HepG2 (cell line): ENCODE results near the gene SLC13A3. TPM values are rescaled to one million over a fixed set of nuclear protein-coding genes. Genes with fewer than 3 reads are reported as not detected.

ENCODE experiments used
- ARNT ChIP-seq: fragments of 450-650 bp; IDR thresholded peaks from 2 replicates; pipeline ENCODE4 v1.6.1; 2017
- GLI4 ChIP-seq: sonication (generic); formaldehyde crosslinking; IDR thresholded peaks from 2 replicates; pipeline ENCODE4 v1.5.1; 2020; ENCODE audit warnings: missing genetic modification reagents, mild to moderate bottlenecking, moderate library complexity, borderline replicate concordance
- KMT2B ChIP-seq: IDR thresholded peaks from 2 replicates; pipeline ENCODE4 v1.6.1; 2016; ENCODE audit warnings: missing genetic modification reagents, missing compliant biosample characterization
- NR1H2 ChIP-seq: sonication (generic); formaldehyde crosslinking; IDR thresholded peaks from 2 replicates; pipeline ENCODE4 v1.8.1; 2022; ENCODE audit warnings: low read depth, missing genetic modification reagents, borderline replicate concordance
- PAX8 ChIP-seq: sonication (generic); formaldehyde crosslinking; IDR thresholded peaks from 2 replicates; pipeline ENCODE4 v1.8.0; 2022; ENCODE audit warnings: mild to moderate bottlenecking, missing genetic modification reagents, borderline replicate concordance
- POGZ ChIP-seq: sonication (generic); formaldehyde crosslinking; IDR thresholded peaks from 2 replicates; pipeline ENCODE4 v1.4.0; 2020; ENCODE audit warnings: mild to moderate bottlenecking, missing genetic modification reagents
- POLR2G ChIP-seq: fragments of 200-400 bp; formaldehyde crosslinking; IDR thresholded peaks from 2 replicates; pipeline ENCODE4 v1.6.1; 2018; ENCODE audit warnings: mild to moderate bottlenecking, low read depth, low read length, moderate library complexity
- RFX5 ChIP-seq: IDR thresholded peaks from 2 replicates; pipeline ENCODE4 v1.6.1; 2011; ENCODE audit warnings: low read depth, low read length, improper control_type of control experiment
- TCF7 ChIP-seq: sonication (generic); IDR thresholded peaks from 2 replicates; pipeline ENCODE4 v1.6.1; 2016; ENCODE audit warnings: antibody characterized with exemption, low read depth
- ZBTB1 ChIP-seq: sonication (generic); formaldehyde crosslinking; IDR thresholded peaks from 2 replicates; pipeline ENCODE4 v1.4.0; 2020; ENCODE audit warnings: missing genetic modification reagents, borderline replicate concordance
- ZNF12 ChIP-seq: sonication (generic); formaldehyde crosslinking; IDR thresholded peaks from 2 replicates; pipeline ENCODE4 v1.5.0; 2020; ENCODE audit warnings: missing genetic modification reagents
- ZNF138 ChIP-seq: sonication (generic); formaldehyde crosslinking; IDR thresholded peaks from 2 replicates; pipeline ENCODE4 v1.5.0; 2020; ENCODE audit warnings: mild to moderate bottlenecking, low read depth, missing genetic modification reagents
- ZNF274 ChIP-seq: sonication (generic); formaldehyde crosslinking; IDR thresholded peaks from 2 replicates; pipeline ENCODE4 v1.5.1; 2020; ENCODE audit warnings: mild to moderate bottlenecking, missing genetic modification reagents
- ZNF317 ChIP-seq: sonication (generic); formaldehyde crosslinking; IDR thresholded peaks from 2 replicates; pipeline ENCODE4 v1.5.0; 2020; ENCODE audit warnings: mild to moderate bottlenecking, missing genetic modification reagents
- ZNF556 ChIP-seq: sonication (generic); formaldehyde crosslinking; IDR thresholded peaks from 2 replicates; pipeline ENCODE4 v1.4.0; 2020; ENCODE audit warnings: mild to moderate bottlenecking, missing genetic modification reagents, borderline replicate concordance
- ZNF749 ChIP-seq: sonication (generic); formaldehyde crosslinking; IDR thresholded peaks from 2 replicates; pipeline ENCODE4 v1.8.0; 2022; ENCODE audit warnings: mild to moderate bottlenecking, missing genetic modification reagents, moderate library complexity, borderline replicate concordance
- ZNF761 ChIP-seq: sonication (generic); formaldehyde crosslinking; conservative IDR thresholded peaks from 2 replicates; pipeline ENCODE4 v1.4.0; 2020; ENCODE audit warnings: mild to moderate bottlenecking, missing genetic modification reagents
- ZNF775 ChIP-seq: sonication (generic); formaldehyde crosslinking; IDR thresholded peaks from 2 replicates; pipeline ENCODE4 v1.4.0; 2020; ENCODE audit warnings: missing genetic modification reagents, mild to moderate bottlenecking, moderate library complexity, borderline replicate concordance
- polyA plus RNA-seq, 8 experiments: library from polyadenylated mRNA; depleted of rRNA in 3 of 8; stranded (reverse) in 7 of 8; unstranded in 1 of 8; fragments of >200 nt; fragmentation: Illumina TruSeq in 4 of 8; extraction: Trizol in 4 of 8; gene quantifications; 2 replicates each; pipeline versions ENCODE4 v1.2.1 to v1.2.3, GENCODE V29; 2011 to 2016; ENCODE audit warnings: low read depth in 4 of 8, missing spikeins in 1 of 8, mixed read lengths in 1 of 8; ENCODE audit not compliant: insufficient read depth in 1 of 8
- total RNA-seq, 5 experiments: library from RNA; depleted of rRNA; stranded (reverse); fragments of >200 nt; fragmentation: Illumina TruSeq; extraction: Trizol; gene quantifications; 2 replicates each; pipeline ENCODE4 v1.2.3, GENCODE V29; 2016; ENCODE audit warnings: low read depth in 1 of 5
- TF ChIP-seq, protein P1 (sequence below): IDR thresholded peaks from 2 replicates; pipeline ENCODE4 v1.6.1; 2012; ENCODE audit warnings: low read length, improper control_type of control experiment
- TF ChIP-seq, protein P2 (sequence below): sonication (generic); formaldehyde crosslinking; IDR thresholded peaks from 2 replicates; pipeline ENCODE4 v1.5.0; 2020; ENCODE audit warnings: missing genetic modification reagents
- TF ChIP-seq, protein P3 (sequence below): sonication (generic); formaldehyde crosslinking; IDR thresholded peaks from 2 replicates; pipeline ENCODE4 v1.4.0; 2020; ENCODE audit warnings: missing genetic modification reagents
- TF ChIP-seq, protein P4 (sequence below): sonication (generic); formaldehyde crosslinking; IDR thresholded peaks from 2 replicates; pipeline ENCODE4 v1.4.0; 2020; ENCODE audit warnings: mild to moderate bottlenecking, missing genetic modification reagents

Gene SLC13A3
- total and polyA plus RNA-seq, 2 of the 13 experiments (the other 11 are each of a cell fraction or from before 2014, with no cell fraction given), result 66.5 to 76.0 TPM

DNA sequence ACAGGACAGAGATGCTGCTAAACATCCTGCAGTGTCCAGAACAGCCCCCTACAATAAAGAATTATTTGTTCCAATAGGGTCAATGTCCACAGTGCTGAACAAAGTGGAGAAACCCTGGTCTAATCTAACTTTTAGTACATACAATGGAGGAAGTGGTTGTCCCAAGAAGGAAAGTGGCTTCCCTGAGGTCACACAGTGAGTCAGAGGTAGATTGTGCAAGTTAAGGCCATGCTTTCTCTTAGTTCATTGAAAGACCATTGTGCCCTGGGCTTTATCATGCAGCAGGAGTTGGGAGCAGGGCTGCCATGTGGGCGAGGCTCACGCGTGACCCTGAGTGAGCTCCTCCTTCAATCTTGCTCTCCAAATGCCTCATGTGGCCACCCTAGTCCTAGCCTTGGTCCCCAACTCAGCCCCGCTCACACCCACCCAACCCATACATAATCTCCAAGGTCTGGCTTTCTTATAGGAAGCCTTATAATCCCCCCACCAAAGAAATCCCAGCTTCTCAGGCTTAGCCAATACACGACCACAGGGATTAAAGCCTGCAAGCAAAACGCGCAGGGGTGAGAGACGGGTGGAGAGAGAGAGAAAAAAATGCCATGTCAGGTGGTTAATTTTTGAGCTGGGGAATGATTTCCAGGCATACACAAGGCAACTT is 19.9 kb downstream of the SLC13A3 start (continued):
- 0 out of 2 replicates have a peak, but pooled peaks have one; percentile 17 for TF ChIP-seq PAX8
- no peak for TF ChIP-seq ZNF317 (CRISPR knock-in tag)
- TF ChIP-seq ZNF556 (CRISPR knock-in tag), result no peak
- no peak for TF ChIP-seq ZBTB1
- TF ChIP-seq ZNF749 (CRISPR knock-in tag), result no peak
- TF ChIP-seq, protein P1, sequence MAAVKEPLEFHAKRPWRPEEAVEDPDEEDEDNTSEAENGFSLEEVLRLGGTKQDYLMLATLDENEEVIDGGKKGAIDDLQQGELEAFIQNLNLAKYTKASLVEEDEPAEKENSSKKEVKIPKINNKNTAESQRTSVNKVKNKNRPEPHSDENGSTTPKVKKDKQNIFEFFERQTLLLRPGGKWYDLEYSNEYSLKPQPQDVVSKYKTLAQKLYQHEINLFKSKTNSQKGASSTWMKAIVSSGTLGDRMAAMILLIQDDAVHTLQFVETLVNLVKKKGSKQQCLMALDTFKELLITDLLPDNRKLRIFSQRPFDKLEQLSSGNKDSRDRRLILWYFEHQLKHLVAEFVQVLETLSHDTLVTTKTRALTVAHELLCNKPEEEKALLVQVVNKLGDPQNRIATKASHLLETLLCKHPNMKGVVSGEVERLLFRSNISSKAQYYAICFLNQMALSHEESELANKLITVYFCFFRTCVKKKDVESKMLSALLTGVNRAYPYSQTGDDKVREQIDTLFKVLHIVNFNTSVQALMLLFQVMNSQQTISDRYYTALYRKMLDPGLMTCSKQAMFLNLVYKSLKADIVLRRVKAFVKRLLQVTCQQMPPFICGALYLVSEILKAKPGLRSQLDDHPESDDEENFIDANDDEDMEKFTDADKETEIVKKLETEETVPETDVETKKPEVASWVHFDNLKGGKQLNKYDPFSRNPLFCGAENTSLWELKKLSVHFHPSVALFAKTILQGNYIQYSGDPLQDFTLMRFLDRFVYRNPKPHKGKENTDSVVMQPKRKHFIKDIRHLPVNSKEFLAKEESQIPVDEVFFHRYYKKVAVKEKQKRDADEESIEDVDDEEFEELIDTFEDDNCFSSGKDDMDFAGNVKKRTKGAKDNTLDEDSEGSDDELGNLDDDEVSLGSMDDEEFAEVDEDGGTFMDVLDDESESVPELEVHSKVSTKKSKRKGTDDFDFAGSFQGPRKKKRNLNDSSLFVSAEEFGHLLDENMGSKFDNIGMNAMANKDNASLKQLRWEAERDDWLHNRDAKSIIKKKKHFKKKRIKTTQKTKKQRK, result no peak
- TF ChIP-seq RFX5, result no peak
- TF ChIP-seq ZNF12 (CRISPR knock-in tag), result peak; percentile 92; the same call in 1 of the 2 replicates
- TF ChIP-seq NR1H2 (CRISPR knock-in tag), result no peak
- no peak for TF ChIP-seq ZNF775 (CRISPR knock-in tag)
- TF ChIP-seq, protein P2, sequence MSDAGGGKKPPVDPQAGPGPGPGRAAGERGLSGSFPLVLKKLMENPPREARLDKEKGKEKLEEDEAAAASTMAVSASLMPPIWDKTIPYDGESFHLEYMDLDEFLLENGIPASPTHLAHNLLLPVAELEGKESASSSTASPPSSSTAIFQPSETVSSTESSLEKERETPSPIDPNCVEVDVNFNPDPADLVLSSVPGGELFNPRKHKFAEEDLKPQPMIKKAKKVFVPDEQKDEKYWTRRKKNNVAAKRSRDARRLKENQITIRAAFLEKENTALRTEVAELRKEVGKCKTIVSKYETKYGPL (CRISPR knock-in tag), result no peak
- no peak for TF ChIP-seq ZNF138 (CRISPR knock-in tag)
- TF ChIP-seq ARNT, result no peak
- TF ChIP-seq, protein P3, sequence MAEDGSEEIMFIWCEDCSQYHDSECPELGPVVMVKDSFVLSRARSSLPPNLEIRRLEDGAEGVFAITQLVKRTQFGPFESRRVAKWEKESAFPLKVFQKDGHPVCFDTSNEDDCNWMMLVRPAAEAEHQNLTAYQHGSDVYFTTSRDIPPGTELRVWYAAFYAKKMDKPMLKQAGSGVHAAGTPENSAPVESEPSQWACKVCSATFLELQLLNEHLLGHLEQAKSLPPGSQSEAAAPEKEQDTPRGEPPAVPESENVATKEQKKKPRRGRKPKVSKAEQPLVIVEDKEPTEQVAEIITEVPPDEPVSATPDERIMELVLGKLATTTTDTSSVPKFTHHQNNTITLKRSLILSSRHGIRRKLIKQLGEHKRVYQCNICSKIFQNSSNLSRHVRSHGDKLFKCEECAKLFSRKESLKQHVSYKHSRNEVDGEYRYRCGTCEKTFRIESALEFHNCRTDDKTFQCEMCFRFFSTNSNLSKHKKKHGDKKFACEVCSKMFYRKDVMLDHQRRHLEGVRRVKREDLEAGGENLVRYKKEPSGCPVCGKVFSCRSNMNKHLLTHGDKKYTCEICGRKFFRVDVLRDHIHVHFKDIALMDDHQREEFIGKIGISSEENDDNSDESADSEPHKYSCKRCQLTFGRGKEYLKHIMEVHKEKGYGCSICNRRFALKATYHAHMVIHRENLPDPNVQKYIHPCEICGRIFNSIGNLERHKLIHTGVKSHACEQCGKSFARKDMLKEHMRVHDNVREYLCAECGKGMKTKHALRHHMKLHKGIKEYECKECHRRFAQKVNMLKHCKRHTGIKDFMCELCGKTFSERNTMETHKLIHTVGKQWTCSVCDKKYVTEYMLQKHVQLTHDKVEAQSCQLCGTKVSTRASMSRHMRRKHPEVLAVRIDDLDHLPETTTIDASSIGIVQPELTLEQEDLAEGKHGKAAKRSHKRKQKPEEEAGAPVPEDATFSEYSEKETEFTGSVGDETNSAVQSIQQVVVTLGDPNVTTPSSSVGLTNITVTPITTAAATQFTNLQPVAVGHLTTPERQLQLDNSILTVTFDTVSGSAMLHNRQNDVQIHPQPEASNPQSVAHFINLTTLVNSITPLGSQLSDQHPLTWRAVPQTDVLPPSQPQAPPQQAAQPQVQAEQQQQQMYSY (CRISPR knock-in tag), result no peak
- TF ChIP-seq ZNF274, result 0 out of 2 replicates have a peak, but pooled peaks have one; percentile 44
- peak; percentile 49; the same call in 1 of the 2 replicates for TF ChIP-seq KMT2B
- no peak for TF ChIP-seq GLI4 (CRISPR knock-in tag)
- TF ChIP-seq TCF7, result no peak
- peak; percentile 79 for TF ChIP-seq POGZ
- TF ChIP-seq, protein P4, sequence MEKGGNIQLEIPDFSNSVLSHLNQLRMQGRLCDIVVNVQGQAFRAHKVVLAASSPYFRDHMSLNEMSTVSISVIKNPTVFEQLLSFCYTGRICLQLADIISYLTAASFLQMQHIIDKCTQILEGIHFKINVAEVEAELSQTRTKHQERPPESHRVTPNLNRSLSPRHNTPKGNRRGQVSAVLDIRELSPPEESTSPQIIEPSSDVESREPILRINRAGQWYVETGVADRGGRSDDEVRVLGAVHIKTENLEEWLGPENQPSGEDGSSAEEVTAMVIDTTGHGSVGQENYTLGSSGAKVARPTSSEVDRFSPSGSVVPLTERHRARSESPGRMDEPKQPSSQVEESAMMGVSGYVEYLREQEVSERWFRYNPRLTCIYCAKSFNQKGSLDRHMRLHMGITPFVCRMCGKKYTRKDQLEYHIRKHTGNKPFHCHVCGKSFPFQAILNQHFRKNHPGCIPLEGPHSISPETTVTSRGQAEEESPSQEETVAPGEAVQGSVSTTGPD (CRISPR knock-in tag), result no peak
- peak; percentile 70; the same call in 1 of the 2 replicates for TF ChIP-seq POLR2G
- TF ChIP-seq ZNF761 (CRISPR knock-in tag), result peak; percentile 28
